Brain microvascular endothelial cell (primary cell): ENCODE data around the gene HECTD3.

Experiments
- DNase-seq: peaks from one replicate; pipeline ENCODE4 v3.0.0-alpha.2; 2020
- H3K27ac ChIP-seq: fragments of 250-450 bp; sonication (Bioruptor Pico); 2 replicates; pipeline ENCODE4 v1.5.1; 2020; ENCODE audit warnings: mild to moderate bottlenecking, moderate library complexity
- H3K27me3 ChIP-seq: fragments of 250-450 bp; sonication (Bioruptor Pico); replicated peaks from 2 replicates; pipeline ENCODE4 v1.5.1; 2020; ENCODE audit warnings: mild to moderate bottlenecking
- H3K36me3 ChIP-seq: fragments of 250-450 bp; sonication (Bioruptor Pico); replicated peaks from 2 replicates; pipeline ENCODE4 v1.5.1; 2020; ENCODE audit warnings: mild to moderate bottlenecking
- H3K4me3 ChIP-seq: 2 replicates; pipeline ENCODE4 v1.5.1; 2011; ENCODE audit warnings: low read depth, mild to moderate bottlenecking, control low read depth, low read length, moderate library complexity
- in situ Hi-C: cut with HindIII; loops from 2 replicates; pipeline ENCODE4 v1.10.0; 2017; ENCODE audit warnings: low sequenced_read_pairs, low pct_ligation_motif_present
- TF ChIP-seq, protein P1 (sequence below): IDR thresholded peaks from 2 replicates; pipeline ENCODE4 v1.5.1; 2011; ENCODE audit warnings: low read depth, mild to moderate bottlenecking, moderate library complexity, low read length, control low read depth, inconsistent platforms; ENCODE audit errors: missing control alignments

HECTD3 gene

DNA sequence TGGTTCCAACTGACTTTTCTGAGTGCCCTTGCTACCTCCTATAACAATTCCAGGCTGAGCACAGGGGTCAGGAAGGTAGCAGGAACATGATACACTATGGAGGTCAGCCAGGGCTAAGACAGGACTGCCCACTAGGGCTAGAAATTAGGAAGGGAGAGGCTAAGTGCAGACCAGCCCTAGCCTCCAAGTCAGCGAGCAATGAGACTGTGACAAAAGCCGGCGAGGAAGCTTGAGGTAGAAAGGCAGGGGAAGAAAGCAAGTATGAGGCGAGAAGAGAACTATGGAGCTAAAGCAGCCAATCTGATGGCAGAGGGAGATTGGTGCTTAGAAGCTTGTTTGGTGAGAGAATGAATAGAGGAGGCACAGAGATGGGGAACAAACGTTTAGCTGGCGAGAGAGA lies 5.6 kb upstream of the HECTD3 start:
- no peak overlapping the region for H3K27ac ChIP-seq
- TF ChIP-seq, protein P1, sequence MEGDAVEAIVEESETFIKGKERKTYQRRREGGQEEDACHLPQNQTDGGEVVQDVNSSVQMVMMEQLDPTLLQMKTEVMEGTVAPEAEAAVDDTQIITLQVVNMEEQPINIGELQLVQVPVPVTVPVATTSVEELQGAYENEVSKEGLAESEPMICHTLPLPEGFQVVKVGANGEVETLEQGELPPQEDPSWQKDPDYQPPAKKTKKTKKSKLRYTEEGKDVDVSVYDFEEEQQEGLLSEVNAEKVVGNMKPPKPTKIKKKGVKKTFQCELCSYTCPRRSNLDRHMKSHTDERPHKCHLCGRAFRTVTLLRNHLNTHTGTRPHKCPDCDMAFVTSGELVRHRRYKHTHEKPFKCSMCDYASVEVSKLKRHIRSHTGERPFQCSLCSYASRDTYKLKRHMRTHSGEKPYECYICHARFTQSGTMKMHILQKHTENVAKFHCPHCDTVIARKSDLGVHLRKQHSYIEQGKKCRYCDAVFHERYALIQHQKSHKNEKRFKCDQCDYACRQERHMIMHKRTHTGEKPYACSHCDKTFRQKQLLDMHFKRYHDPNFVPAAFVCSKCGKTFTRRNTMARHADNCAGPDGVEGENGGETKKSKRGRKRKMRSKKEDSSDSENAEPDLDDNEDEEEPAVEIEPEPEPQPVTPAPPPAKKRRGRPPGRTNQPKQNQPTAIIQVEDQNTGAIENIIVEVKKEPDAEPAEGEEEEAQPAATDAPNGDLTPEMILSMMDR, result no peak
- in situ Hi-C loops, result loop anchor here (25.0 kb wide), 1 partner anchor 296 kb away; no protein-coding TSS in a partner anchor

DNA sequence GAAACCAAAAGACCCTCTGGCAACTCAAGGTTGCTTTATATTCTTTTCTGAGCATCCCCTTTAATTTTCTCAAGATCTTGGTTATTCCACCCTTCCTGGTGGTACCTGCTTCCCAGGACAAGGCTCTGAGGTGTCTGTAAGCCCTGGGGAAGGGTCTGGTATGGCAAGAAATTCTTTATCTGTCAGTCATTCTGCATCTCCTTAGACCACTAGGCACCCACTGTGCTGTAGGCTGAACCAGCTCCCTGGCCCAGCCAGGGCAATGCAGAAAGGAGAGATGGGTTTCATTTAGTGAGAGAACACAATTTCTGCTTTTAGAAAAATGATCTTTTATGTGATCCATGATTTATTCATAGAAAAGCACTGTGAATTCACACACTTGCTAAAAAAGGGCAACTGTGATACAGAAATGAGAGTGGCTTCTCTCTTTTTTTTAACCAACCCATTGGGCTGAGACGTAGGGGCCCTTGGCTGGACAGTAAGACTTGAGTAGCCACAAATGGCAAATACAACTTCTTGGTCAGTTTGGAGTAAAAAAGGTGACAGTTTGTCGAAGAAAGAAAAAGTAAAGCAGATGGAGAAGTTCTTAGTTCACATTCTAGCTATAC lies 5.1 kb upstream of the HECTD3 start:
- Histone ChIP-seq H3K4me3 (no peak overlapping the region), H3K27me3 (no peaks in the 10 kb centered on the region), H3K36me3 (peaks cover 23% of the 10 kb centered on the region), H3K27ac (no peak overlapping the region)
- in situ Hi-C loops, result loop anchor here (25.0 kb wide), 1 partner anchor 296 kb away; no protein-coding TSS in a partner anchor
- TF ChIP-seq, protein P1, result no peak
- no peak for DNase-seq

More for the DNA sequence above, 5.6 kb upstream of the HECTD3 start:
- Histone ChIP-seq H3K36me3 (peaks cover 23% of the 10 kb centered on the region), H3K4me3 (no peak overlapping the region), H3K27me3 (no peaks in the 10 kb centered on the region)
- no peak for DNase-seq

DNA sequence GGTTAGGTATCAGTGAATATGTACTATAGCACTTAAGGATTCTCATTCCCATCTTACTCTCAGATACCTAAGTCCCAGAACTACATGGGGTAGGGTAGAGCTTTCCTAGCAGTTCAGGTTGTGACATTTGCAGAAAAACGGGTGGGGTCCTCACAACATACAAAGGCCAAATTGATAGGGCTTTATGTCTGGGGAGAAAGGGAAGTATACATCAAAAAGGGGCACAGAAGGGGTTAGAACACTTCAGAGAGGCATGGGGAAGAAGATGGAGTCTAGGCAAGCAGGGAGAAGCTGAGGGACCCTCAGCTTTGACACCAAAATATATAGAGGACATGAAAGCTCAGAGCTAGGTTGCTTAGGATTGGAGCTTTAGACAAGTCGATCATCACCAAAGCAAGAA lies 4.6 kb upstream of the HECTD3 start:
- H3K27ac ChIP-seq, result no peak overlapping the region
- TF ChIP-seq, protein P1, result no peak
- no peaks in the 10 kb centered on the region for H3K27me3 ChIP-seq
- H3K4me3 ChIP-seq, result no peak overlapping the region
- no peak for DNase-seq
- peaks cover 23% of the 10 kb centered on the region for H3K36me3 ChIP-seq
- in situ Hi-C loops, result loop anchor here (25.0 kb wide), 1 partner anchor 297 kb away; no protein-coding TSS in a partner anchor

DNA sequence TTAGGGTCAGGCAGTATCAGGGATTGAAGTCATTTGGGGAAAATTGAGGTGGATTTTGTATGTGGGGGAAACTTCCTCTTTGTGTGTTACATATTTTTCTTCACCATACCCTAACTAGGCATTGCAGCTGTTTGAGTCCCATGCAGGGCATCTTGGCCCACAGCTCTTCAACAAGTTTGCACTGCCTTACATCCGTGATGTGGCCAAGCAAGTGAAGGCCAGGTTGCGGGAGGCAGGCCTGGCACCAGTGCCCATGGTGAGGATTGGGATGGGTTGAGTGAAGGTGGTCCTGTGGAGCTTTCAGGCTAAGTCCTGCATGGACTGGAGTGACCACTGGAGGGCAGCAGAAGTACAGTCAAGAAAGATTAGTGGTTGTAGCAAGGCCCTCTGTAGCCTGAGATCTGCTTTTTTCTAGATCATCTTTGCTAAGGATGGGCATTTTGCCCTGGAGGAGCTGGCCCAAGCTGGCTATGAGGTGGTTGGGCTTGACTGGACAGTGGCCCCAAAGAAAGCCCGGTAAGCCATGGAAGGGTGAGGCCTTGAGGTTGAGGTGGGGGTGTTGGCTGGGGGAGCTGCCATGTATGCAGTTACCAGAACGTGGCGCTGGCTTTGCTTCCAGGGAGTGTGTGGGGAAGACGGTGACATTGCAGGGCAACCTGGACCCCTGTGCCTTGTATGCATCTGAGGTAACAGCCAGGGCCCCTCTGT lies 3.4 kb upstream of the HECTD3 start:
- Histone ChIP-seq H3K27ac (no peak overlapping the region), H3K36me3 (peaks cover 23% of the 10 kb centered on the region), H3K4me3 (no peak overlapping the region), H3K27me3 (no peaks in the 10 kb centered on the region)
- in situ Hi-C loops, result loop anchor here (25.0 kb wide), 1 partner anchor 298 kb away; no protein-coding TSS in a partner anchor
- TF ChIP-seq, protein P1, result peak; percentile 94
- DNase-seq, result peak; percentile 81

DNA sequence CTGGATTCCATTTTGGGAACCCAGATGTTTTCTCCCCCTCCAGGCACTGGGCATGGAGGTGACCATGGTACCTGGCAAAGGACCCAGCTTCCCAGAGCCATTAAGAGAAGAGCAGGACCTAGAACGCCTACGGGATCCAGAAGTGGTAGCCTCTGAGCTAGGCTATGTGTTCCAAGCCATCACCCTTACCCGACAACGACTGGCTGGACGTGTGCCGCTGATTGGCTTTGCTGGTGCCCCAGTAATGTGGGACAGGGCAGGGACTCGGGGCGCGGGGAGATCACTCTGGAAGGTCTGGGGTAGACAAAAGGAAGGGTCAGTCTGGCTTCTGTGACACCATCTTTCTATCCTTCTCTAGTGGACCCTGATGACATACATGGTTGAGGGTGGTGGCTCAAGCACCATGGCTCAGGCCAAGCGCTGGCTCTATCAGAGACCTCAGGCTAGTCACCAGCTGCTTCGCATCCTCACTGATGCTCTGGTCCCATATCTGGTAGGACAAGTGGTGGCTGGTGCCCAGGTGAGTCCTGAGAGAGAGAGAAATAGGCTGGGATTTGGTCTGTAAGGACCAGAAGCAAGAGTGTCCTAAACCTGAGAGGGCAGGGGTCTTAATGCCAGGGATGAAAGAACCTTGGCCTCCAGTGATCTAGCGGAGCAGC lies 2.6 kb upstream of the HECTD3 start:
- Histone ChIP-seq H3K4me3 (no peak overlapping the region), H3K27me3 (no peaks in the 10 kb centered on the region), H3K27ac (no peak overlapping the region), H3K36me3 (peaks cover 30% of the 10 kb centered on the region)
- TF ChIP-seq, protein P1, result no peak
- in situ Hi-C loops, result loop anchor here (25.0 kb wide), 1 partner anchor 299 kb away; no protein-coding TSS in a partner anchor
- DNase-seq, result no peak
